SH-SY5Y (cell line): ENCODE results near the gene SNED1.

ENCODE experiments used
- GATA2 ChIP-seq: IDR thresholded peaks from 2 replicates; pipeline ENCODE4 v1.6.1; 2011; ENCODE audit warnings: mild to moderate bottlenecking, low read depth, low read length
- GATA3 ChIP-seq: IDR thresholded peaks from 2 replicates; pipeline ENCODE4 v1.6.1; 2011; ENCODE audit warnings: low read depth, mild to moderate bottlenecking, low read length, moderate library complexity

DNA sequence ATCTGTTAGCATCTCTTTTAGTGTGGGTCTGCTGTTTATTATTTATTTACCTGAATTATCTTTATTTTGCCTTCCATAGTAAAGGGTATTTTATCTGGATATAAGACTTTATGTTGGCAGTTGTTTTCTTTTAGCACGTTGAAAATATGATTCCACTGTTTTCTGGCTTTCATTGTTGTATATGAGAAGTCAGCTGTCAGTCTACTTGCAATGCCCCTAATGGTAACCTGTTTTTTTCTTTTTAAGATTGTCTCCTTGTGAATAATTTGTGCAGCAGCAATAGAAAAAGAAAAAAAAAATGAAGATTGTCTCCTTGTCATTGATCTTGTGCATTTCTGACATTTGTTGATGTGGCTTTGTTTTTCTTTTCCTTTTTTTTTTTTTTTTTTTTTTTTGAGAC lies 27.2 kb downstream of the SNED1 start:
- TF ChIP-seq GATA2, result no peak
- no peak for TF ChIP-seq GATA3
